H1 (cell line): ENCODE results near the gene TOM1L2. TPM values are rescaled to one million over a fixed set of nuclear protein-coding genes. Genes with fewer than 3 reads are reported as not detected.

Source experiments
- CTCF ChIA-PET: fragments of 300-600 bp; sonication (Branson Sonifier 250); formaldehyde crosslinking; loops from one replicate; lab custom pipeline; 2021; ENCODE audit not compliant: partially characterized antibody; lab: Charles Lee
- POLR2A ChIA-PET: fragments of 300-600 bp; sonication (Branson Sonifier 250); formaldehyde crosslinking; loops from one replicate; lab custom pipeline; 2021; ENCODE audit warnings: inconsistent platforms; ENCODE audit not compliant: partially characterized antibody; lab: Charles Lee
- DNase-seq, 2 experiments: peaks; one replicate each; pipeline versions ENCODE4 v3.0.0 to v3.0.0-alpha.2; 2010 to 2022; ENCODE audit warnings: low spot score in 2 of 2, low read depth in 1 of 2, mixed read lengths in 1 of 2
- FAIRE-seq: peaks from 2 replicates; lab custom pipeline; 2011; peaks lifted over from hg19 to GRCh38; lab: Jason Lieb, UNC
- H2AFZ ChIP-seq: 2 replicates; pipeline ENCODE4 v1.8.1; 2012; ENCODE audit warnings: low read length, inconsistent platforms
- H2AK5ac ChIP-seq: 2 replicates; pipeline ENCODE4 v1.6.1; 2013; ENCODE audit warnings: low read depth, low read length
- H2BK120ac ChIP-seq: replicated peaks from 2 replicates; pipeline ENCODE3; 2013; ENCODE audit warnings: low read depth, low read length, inconsistent platforms
- H2BK12ac ChIP-seq: 2 replicates; pipeline ENCODE4 v1.6.1; 2013; ENCODE audit warnings: low read depth, low read length
- H2BK15ac ChIP-seq: 2 replicates; pipeline ENCODE4 v1.6.1; 2013; ENCODE audit warnings: low read length
- H2BK20ac ChIP-seq: 2 replicates; pipeline ENCODE4 v1.6.1; 2013; ENCODE audit warnings: low read length
- H2BK5ac ChIP-seq: 2 replicates; pipeline ENCODE4 v1.6.1; 2013; ENCODE audit warnings: low read depth, low read length
- H3K14ac ChIP-seq: 2 replicates; pipeline ENCODE4 v1.6.1; 2013; ENCODE audit warnings: inconsistent platforms; ENCODE audit not compliant: insufficient read length
- H3K18ac ChIP-seq: 2 replicates; pipeline ENCODE4 v1.6.1; 2013; ENCODE audit warnings: low read length; ENCODE audit errors: extremely low read depth
- H3K23ac ChIP-seq: 2 replicates; pipeline ENCODE4 v1.6.1; 2013; ENCODE audit warnings: inconsistent platforms; ENCODE audit not compliant: insufficient read length
- H3K23me2 ChIP-seq: 2 replicates; pipeline ENCODE4 v1.6.1; 2013; ENCODE audit warnings: low read depth, low read length
- H3K27ac ChIP-seq: 2 replicates; pipeline ENCODE4 v1.6.1; 2011; ENCODE audit warnings: low read depth, low read length, inconsistent platforms
- H3K27me3 ChIP-seq, 4 experiments: replicated peaks in 1 of 4; 1 replicate in 1 of 4; 2 replicates in 3 of 4; pipeline versions ENCODE4 v1.6.1 to v1.8.1; 2011 to 2013; ENCODE audit warnings: low read length in 3 of 4, mild to moderate bottlenecking in 3 of 4, inconsistent platforms in 2 of 4, mixed read lengths in 2 of 4, moderate library complexity in 1 of 4; ENCODE audit not compliant: control insufficient read depth in 3 of 4, insufficient read depth in 3 of 4; ENCODE audit errors: extremely low read depth in 1 of 4
- H3K36me3 ChIP-seq, 4 experiments: 2 replicates each; pipeline versions ENCODE4 v1.6.1 to v1.8.1; 2011 to 2013; ENCODE audit warnings: mild to moderate bottlenecking in 4 of 4, low read length in 3 of 4, moderate library complexity in 2 of 4, control low read depth in 1 of 4, inconsistent platforms in 1 of 4; ENCODE audit not compliant: insufficient read depth in 4 of 4, control insufficient read depth in 2 of 4
- H3K4ac ChIP-seq: replicated peaks from 2 replicates; pipeline ENCODE3; 2013; ENCODE audit warnings: low read length, low read depth, mixed read lengths, inconsistent platforms; ENCODE audit not compliant: insufficient read length
- H3K4me1 ChIP-seq, 4 experiments: replicated peaks in 1 of 4; 1 replicate in 1 of 4; 2 replicates in 3 of 4; pipeline versions ENCODE4 v1.6.1 to v1.8.1; 2011 to 2013; ENCODE audit warnings: low read length in 3 of 4, inconsistent platforms in 2 of 4, mixed read lengths in 1 of 4; ENCODE audit not compliant: insufficient read depth in 4 of 4, control insufficient read depth in 3 of 4
- H3K4me2 ChIP-seq, 2 experiments: 2 replicates each; pipeline versions ENCODE4 v1.6.1 to v1.8.1; 2011 to 2013; ENCODE audit warnings: low read depth in 2 of 2, low read length in 2 of 2, control low read depth in 1 of 2, inconsistent platforms in 1 of 2, mild to moderate bottlenecking in 1 of 2; ENCODE audit not compliant: insufficient read depth in 1 of 2
- H3K4me3 ChIP-seq, 4 experiments: fragments of 200-600, 300-600 bp in 1 of 4; sonication (generic), shearing (Covaris generic), sonication (Bioruptor Twin) in 1 of 4; 2 replicates each; pipeline versions ENCODE4 v1.5.1 to v1.8.1; 2011 to 2016; ENCODE audit warnings: low read length in 4 of 4, low read depth in 3 of 4, control low read depth in 2 of 4, inconsistent platforms in 2 of 4, mild to moderate bottlenecking in 2 of 4, mixed read lengths in 1 of 4, moderate library complexity in 1 of 4; ENCODE audit not compliant: insufficient read depth in 2 of 4; ENCODE audit errors: extremely low read depth in 1 of 4
- H3K56ac ChIP-seq: replicated peaks from 2 replicates; pipeline ENCODE3; 2013; ENCODE audit warnings: low read depth, mild to moderate bottlenecking, mixed read lengths, low read length, inconsistent platforms; ENCODE audit not compliant: insufficient read length
- H3K79me1 ChIP-seq: 2 replicates; pipeline ENCODE4 v1.6.1; 2013; ENCODE audit warnings: low read depth, low read length, control low read depth
- H3K79me2 ChIP-seq, 2 experiments: 2 replicates each; pipeline versions ENCODE4 v1.6.1 to v1.8.1; 2012 to 2013; ENCODE audit warnings: low read length in 2 of 2, mild to moderate bottlenecking in 2 of 2, inconsistent platforms in 1 of 2; ENCODE audit not compliant: insufficient read depth in 2 of 2, control insufficient read depth in 1 of 2
- H3K9ac ChIP-seq, 4 experiments: replicated peaks in 1 of 4; 1 replicate in 1 of 4; 2 replicates in 3 of 4; pipeline versions ENCODE4 v1.6.1 to v1.8.1; 2011 to 2013; ENCODE audit warnings: low read depth in 3 of 4, low read length in 3 of 4, control low read depth in 2 of 4, mild to moderate bottlenecking in 2 of 4, moderate library complexity in 2 of 4, inconsistent platforms in 1 of 4; ENCODE audit errors: extremely low read depth in 1 of 4
- H3K9me3 ChIP-seq, 2 experiments: 2 replicates each; pipeline versions ENCODE4 v1.6.1 to v1.8.1; 2012 to 2013; ENCODE audit warnings: mild to moderate bottlenecking in 2 of 2, moderate library complexity in 2 of 2, control low read depth in 1 of 2, inconsistent platforms in 1 of 2, low read depth in 1 of 2, low read length in 1 of 2, mixed read lengths in 1 of 2; ENCODE audit not compliant: insufficient read depth in 2 of 2
- H4K20me1 ChIP-seq, 2 experiments: replicated peaks in 1 of 2; 2 replicates each; pipeline versions ENCODE3 to v1.8.1; 2011 to 2013; ENCODE audit warnings: inconsistent platforms in 2 of 2, low read length in 2 of 2, mild to moderate bottlenecking in 1 of 2; ENCODE audit not compliant: insufficient read depth in 2 of 2, control insufficient read depth in 1 of 2
- H4K5ac ChIP-seq: 2 replicates; pipeline ENCODE4 v1.6.1; 2013; ENCODE audit warnings: low read length, low read depth, mixed read lengths, inconsistent platforms; ENCODE audit not compliant: insufficient read length
- H4K8ac ChIP-seq: 2 replicates; pipeline ENCODE4 v1.8.0; 2013; ENCODE audit warnings: mild to moderate bottlenecking, moderate library complexity, low read length, inconsistent platforms; ENCODE audit not compliant: insufficient read depth; ENCODE audit errors: extremely low read depth
- H4K91ac ChIP-seq: replicated peaks from 2 replicates; pipeline ENCODE3; 2013; ENCODE audit warnings: low read length, mixed read lengths, inconsistent platforms; ENCODE audit not compliant: insufficient read length
- HDAC6 ChIP-seq: IDR thresholded peaks from one replicate; pipeline ENCODE4 v1.7.1; 2012; ENCODE audit warnings: low read depth, mild to moderate bottlenecking, inconsistent platforms, low read length, moderate library complexity
- POLR2A ChIP-seq, 2 experiments: IDR thresholded peaks; 1 replicate in 1 of 2; 2 replicates in 1 of 2; pipeline ENCODE4 v1.6.1; 2011; ENCODE audit warnings: low read depth in 2 of 2, low read length in 2 of 2, mild to moderate bottlenecking in 2 of 2; ENCODE audit errors: control extremely low read depth in 1 of 2
- WGBS, 2 experiments: shearing (Covaris generic) in 1 of 2; methylation state at CpG; one replicate each; pipeline versions ENCODE4 v1.1.6 to v1.1.7; 2013 to 2015; ENCODE audit warnings: low lambda C conversion rate in 2 of 2, mixed read lengths in 2 of 2, inconsistent platforms in 1 of 2, low coverage in 1 of 2, missing lambda C conversion rate in 1 of 2; ENCODE audit not compliant: insufficient replicate concordance in 2 of 2, insufficient coverage in 1 of 2, insufficient read length in 1 of 2; ENCODE audit errors: extremely low coverage in 1 of 2, missing lambda C conversion rate in 1 of 2; 5-methylcytosine and 5-hydroxymethylcytosine counted together
- polyA plus RNA-seq, 7 experiments: library from polyadenylated mRNA; depleted of rRNA in 3 of 7; stranded (reverse) in 5 of 7; unstranded in 2 of 7; fragments of >200 nt in 5 of 7; fragments of 200-250 nt in 2 of 7; gene quantifications; 1 replicate in 5 of 7; 2 replicates in 1 of 7; 4 replicates in 1 of 7; pipeline versions ENCODE4 v1.2.1 to v1.2.3, GENCODE V29; 2011 to 2013; ENCODE audit warnings: missing spikeins in 2 of 7, mixed read lengths in 2 of 7
- total RNA-seq: library from RNA; stranded (reverse); fragmentation: NEBNext Ultra II Directional; extraction: Animal tissue kit (Norgen Biotek cat#: 25700); gene quantifications from 2 replicates; pipeline ENCODE4 v1.2.1, GENCODE V29; 2021

The TOM1L2 gene
- total and polyA plus RNA-seq, 2 of the 8 experiments (the other 6 are each of a cell fraction or from before 2014, with no cell fraction given) = 2.0 to 3.4 TPM

DNA sequence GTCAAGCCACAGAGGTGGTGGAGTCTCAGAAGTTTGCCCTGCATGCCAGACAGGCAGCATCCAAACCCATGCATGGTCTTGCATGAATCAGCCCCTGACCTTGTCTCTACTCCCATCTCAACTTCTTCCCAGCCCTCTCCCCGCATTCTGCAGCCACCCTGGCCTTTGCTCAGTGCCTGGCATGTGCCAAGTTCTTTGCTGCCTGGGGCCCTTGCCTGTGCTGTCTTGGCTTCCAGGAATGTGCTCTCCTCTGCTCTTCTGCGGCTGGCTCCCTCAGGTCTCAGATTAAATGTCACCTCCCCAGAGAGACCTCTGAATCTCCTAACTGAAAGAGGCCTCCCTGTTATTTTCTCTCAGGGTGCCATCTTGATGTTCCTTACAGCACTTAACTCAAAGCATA is 18.1 kb upstream of the TOM1L2 start:
- Histone ChIP-seq H2AFZ (no peak overlapping the region), H3K79me1 (no peaks in the 10 kb centered on the region), H4K20me1 (no peaks in the 10 kb centered on the region), H4K91ac (no peak overlapping the region), H2BK120ac (no peak overlapping the region), H3K4ac (no peak overlapping the region), H2BK15ac (no peak overlapping the region; the same call in 1 of the 2 replicates), H3K14ac (no peak overlapping the region), H3K18ac (no peak overlapping the region), H3K27me3 (no peaks in the 10 kb centered on the region; a peak in 1 of 7 replicates), H3K36me3 (no peaks in the 10 kb centered on the region), H3K4me3 (no peak overlapping the region), H2BK12ac (no peak overlapping the region), H2BK20ac (no peak overlapping the region), H3K4me1 (peaks cover 0 to 5% (median 0%) of the 10 kb centered on the region in 4 experiments; a peak in 3 of 7 replicates), H2AK5ac (no peak overlapping the region), H3K56ac (no peak overlapping the region), H3K4me2 (no peak overlapping the region), H4K8ac (no peak overlapping the region), H3K9me3 (no peaks in the 10 kb centered on the region), H4K5ac (no peak overlapping the region), H3K27ac (no peak overlapping the region), H3K9ac (no peak overlapping the region), H3K23ac (no peak overlapping the region), H3K79me2 (no peaks in the 10 kb centered on the region), H2BK5ac (no peak overlapping the region), H3K23me2 (no peaks in the 10 kb centered on the region)
- ChIA-PET POLR2A (no interaction called here), CTCF (interaction anchor here (0.8 kb wide), 1 partner anchor 71 kb away, joined by 4 read pairs; no protein-coding TSS in a partner anchor)
- WGBS, 2 experiments = 95% methylated on average over 2 of the region's 2 CpGs; no CpG with 5 or more reads in 1 of the 2 experiments
- no peak for TF ChIP-seq POLR2A (IDR thresholded peaks at IDR 0.05; ENCODE audit: control extremely low read depth in 1 of 2, low read depth in 2 of 2, low read length in 2 of 2)
- TF ChIP-seq HDAC6 = no peak
- DNase-seq (no peak), FAIRE-seq (no peak)
